Suprapubic skin (tissue), 4 donors: ENCODE measurements around the gene NLGN4X. TPM values are rescaled to one million over a fixed set of nuclear protein-coding genes. Genes with fewer than 3 reads are reported as not detected.

Source experiments
- DNase-seq, 2 donors: peaks; one replicate each; pipeline ENCODE4 v3.0.0-alpha.2; 2019; ENCODE audit warnings: low spot score in 2 of 2
- H3K27ac ChIP-seq: fragments of 200-600 bp; sonication (generic); one replicate; pipeline ENCODE4 v1.5.1; 2019
- H3K27me3 ChIP-seq: fragments of 200-600 bp; sonication (generic); one replicate; pipeline ENCODE4 v1.5.1; 2019
- H3K36me3 ChIP-seq: fragments of 200-600 bp; sonication (generic); one replicate; pipeline ENCODE4 v1.5.1; 2019
- H3K4me1 ChIP-seq: fragments of 200-600 bp; sonication (generic); one replicate; pipeline ENCODE4 v1.5.1; 2019
- H3K4me3 ChIP-seq: fragments of 200-600 bp; sonication (generic); one replicate; pipeline ENCODE4 v1.5.1; 2019; ENCODE audit warnings: mild to moderate bottlenecking
- H3K9me3 ChIP-seq: fragments of 200-600 bp; sonication (generic); one replicate; pipeline ENCODE4 v1.5.1; 2019
- EP300 ChIP-seq: sonication (generic); formaldehyde crosslinking; IDR thresholded peaks from one replicate; pipeline ENCODE4 v1.6.1; 2017; ENCODE audit warnings: antibody characterized with exemption
- POLR2A ChIP-seq, 2 donors: fragments of 450-650 bp; IDR thresholded peaks; one replicate each; pipeline ENCODE4 v1.6.1; 2017; ENCODE audit warnings: antibody characterized with exemption in 2 of 2, mild to moderate bottlenecking in 2 of 2, moderate library complexity in 2 of 2
- POLR2AphosphoS5 ChIP-seq, 3 donors: sonication (generic); formaldehyde crosslinking; IDR thresholded peaks; one replicate each; pipeline ENCODE4 v1.6.1; 2017; ENCODE audit warnings: antibody characterized with exemption in 3 of 3
- WGBS: methylation state at CpG from one replicate; pipeline ENCODE4 v1.1.5; 2018; 5-methylcytosine and 5-hydroxymethylcytosine counted together
- total RNA-seq, 4 donors: library from RNA; depleted of rRNA; stranded (reverse); fragments of >200 nt; gene quantifications; one replicate each; pipeline ENCODE4 v1.1.0, GENCODE V29; 2016
- TF ChIP-seq, protein P1 (sequence below), 2 donors: fragments of 200-600 bp in 1 of 2; fragments of 450-650 bp in 1 of 2; sonication (generic) in 1 of 2; IDR thresholded peaks; one replicate each; pipeline ENCODE4 v1.5.1; 2016 to 2019; ENCODE audit warnings: antibody characterized with exemption in 2 of 2, mild to moderate bottlenecking in 1 of 2, moderate library complexity in 1 of 2

NLGN4X gene
- total RNA-seq, 4 donors from 2014 or later: 0.64 to 1.8 (median 1.2) TPM

GRCh38 chrX:5870238-5870637 lies 358.4 kb downstream of the NLGN4X start:
- H3K27ac ChIP-seq: no peak overlapping the region
- no peak overlapping the region for H3K4me3 ChIP-seq
- no peak for TF ChIP-seq EP300
- TF ChIP-seq POLR2A (IDR thresholded peaks at IDR 0.05): no peak
- TF ChIP-seq, protein P1, sequence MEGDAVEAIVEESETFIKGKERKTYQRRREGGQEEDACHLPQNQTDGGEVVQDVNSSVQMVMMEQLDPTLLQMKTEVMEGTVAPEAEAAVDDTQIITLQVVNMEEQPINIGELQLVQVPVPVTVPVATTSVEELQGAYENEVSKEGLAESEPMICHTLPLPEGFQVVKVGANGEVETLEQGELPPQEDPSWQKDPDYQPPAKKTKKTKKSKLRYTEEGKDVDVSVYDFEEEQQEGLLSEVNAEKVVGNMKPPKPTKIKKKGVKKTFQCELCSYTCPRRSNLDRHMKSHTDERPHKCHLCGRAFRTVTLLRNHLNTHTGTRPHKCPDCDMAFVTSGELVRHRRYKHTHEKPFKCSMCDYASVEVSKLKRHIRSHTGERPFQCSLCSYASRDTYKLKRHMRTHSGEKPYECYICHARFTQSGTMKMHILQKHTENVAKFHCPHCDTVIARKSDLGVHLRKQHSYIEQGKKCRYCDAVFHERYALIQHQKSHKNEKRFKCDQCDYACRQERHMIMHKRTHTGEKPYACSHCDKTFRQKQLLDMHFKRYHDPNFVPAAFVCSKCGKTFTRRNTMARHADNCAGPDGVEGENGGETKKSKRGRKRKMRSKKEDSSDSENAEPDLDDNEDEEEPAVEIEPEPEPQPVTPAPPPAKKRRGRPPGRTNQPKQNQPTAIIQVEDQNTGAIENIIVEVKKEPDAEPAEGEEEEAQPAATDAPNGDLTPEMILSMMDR (IDR thresholded peaks at IDR 0.05): no peak
- no peak for TF ChIP-seq POLR2AphosphoS5 (IDR thresholded peaks at IDR 0.05)
- no peaks in the 10 kb centered on the region for H3K27me3 ChIP-seq
- no peak for DNase-seq
- H3K9me3 ChIP-seq: no peaks in the 10 kb centered on the region
- H3K36me3 ChIP-seq: no peaks in the 10 kb centered on the region
- no peaks in the 10 kb centered on the region for H3K4me1 ChIP-seq
- WGBS: 51% methylated on average over 3 of the region's 3 CpGs

GRCh38 chrX:5869786-5870185 lies 358.9 kb downstream of the NLGN4X start:
- Histone ChIP-seq H3K9me3 (no peaks in the 10 kb centered on the region), H3K36me3 (no peaks in the 10 kb centered on the region), H3K4me1 (no peaks in the 10 kb centered on the region), H3K27ac (no peak overlapping the region), H3K4me3 (no peak overlapping the region), H3K27me3 (no peaks in the 10 kb centered on the region)
- 85% methylated on average over 7 of the region's 7 CpGs for WGBS
- TF ChIP-seq POLR2A (IDR thresholded peaks at IDR 0.05) (no peak), POLR2AphosphoS5 (IDR thresholded peaks at IDR 0.05) (no peak), EP300 (no peak)
- TF ChIP-seq, protein P1 (IDR thresholded peaks at IDR 0.05): no peak
- DNase-seq: no peak

DNA sequence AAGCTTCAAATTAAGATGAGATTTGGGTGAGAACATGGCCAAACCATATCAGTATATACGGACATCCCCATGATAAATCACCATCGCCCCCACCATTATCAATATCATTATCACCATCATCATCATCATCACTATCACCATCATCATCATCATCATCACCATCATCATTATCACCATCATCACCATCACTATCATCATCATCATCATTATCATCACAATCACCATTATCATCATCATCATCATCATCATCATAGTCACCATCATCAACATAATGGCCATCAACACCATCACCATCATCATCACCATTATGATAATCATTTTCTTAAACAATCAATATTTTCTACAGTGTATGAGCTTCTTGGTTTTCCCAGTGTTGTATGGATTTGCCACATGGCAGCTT lies 360.9 kb downstream of the NLGN4X start:
- Histone ChIP-seq H3K27ac (no peak overlapping the region), H3K9me3 (no peaks in the 10 kb centered on the region), H3K36me3 (no peaks in the 10 kb centered on the region), H3K4me1 (no peaks in the 10 kb centered on the region), H3K4me3 (no peak overlapping the region), H3K27me3 (no peaks in the 10 kb centered on the region)
- DNase-seq: no peak
- TF ChIP-seq POLR2A (IDR thresholded peaks at IDR 0.05): no peak
- WGBS: 98% methylated on average over 2 of the region's 2 CpGs

DNA sequence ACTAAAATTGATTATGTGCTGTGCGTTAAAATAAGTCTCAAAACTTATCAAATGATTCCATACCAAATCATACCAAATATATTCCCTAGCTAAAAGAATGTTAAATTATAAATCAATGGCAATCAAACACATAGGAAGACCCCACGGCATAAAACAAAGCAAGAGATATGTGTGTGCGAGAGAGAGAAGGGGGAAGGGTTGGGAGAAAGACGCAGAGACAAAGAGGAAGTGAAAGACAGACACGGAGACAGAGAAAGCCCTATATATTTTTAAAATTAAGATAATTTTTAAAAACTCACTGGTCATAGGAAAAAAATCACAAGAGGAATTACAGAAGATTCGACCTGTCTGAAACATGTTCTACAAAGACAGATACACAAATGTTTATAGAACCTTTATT lies 371.4 kb downstream of the NLGN4X start:
- Histone ChIP-seq H3K9me3 (no peaks in the 10 kb centered on the region), H3K27me3 (no peaks in the 10 kb centered on the region), H3K4me3 (no peak overlapping the region), H3K4me1 (no peaks in the 10 kb centered on the region), H3K27ac (no peak overlapping the region), H3K36me3 (no peaks in the 10 kb centered on the region)
- 65% methylated on average over 6 of the region's 6 CpGs for whole genome bisulfite sequencing
- TF ChIP-seq EP300 (no peak), POLR2A (IDR thresholded peaks at IDR 0.05) (no peak), POLR2AphosphoS5 (IDR thresholded peaks at IDR 0.05) (no peak)
- TF ChIP-seq, protein P1 (IDR thresholded peaks at IDR 0.05): no peak
- no peak for DNase-seq

DNA sequence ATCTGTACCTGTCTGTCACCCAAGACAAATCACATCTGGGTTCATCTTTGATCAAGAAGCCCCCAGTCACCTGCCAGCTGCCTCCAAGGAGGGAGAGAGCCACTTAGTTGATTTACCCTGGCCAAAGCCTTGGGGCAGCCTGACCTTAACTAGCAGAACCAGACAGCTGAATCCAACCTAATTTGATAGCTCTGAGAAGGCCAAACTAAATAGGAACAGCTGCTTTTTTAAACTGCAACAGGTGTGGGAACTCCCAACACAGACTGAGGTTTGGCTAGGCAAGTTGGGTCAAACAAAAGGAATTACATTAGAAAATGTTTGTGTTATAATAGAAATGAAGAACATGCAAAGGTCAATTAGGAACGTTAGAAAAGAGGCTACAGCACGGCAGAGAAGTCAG lies 375.7 kb downstream of the NLGN4X start:
- H3K27me3 ChIP-seq: no peaks in the 10 kb centered on the region
- 69% methylated on average over 2 of the region's 2 CpGs for WGBS
- TF ChIP-seq POLR2A (IDR thresholded peaks at IDR 0.05) (no peak), POLR2AphosphoS5 (IDR thresholded peaks at IDR 0.05) (no peak), EP300 (no peak)
- TF ChIP-seq, protein P1 (IDR thresholded peaks at IDR 0.05): no peak
- no peak overlapping the region for H3K4me3 ChIP-seq
- H3K27ac ChIP-seq: no peak overlapping the region
- H3K9me3 ChIP-seq: no peaks in the 10 kb centered on the region
- no peaks in the 10 kb centered on the region for H3K36me3 ChIP-seq
- DNase-seq: no peak
- H3K4me1 ChIP-seq: no peaks in the 10 kb centered on the region

DNA sequence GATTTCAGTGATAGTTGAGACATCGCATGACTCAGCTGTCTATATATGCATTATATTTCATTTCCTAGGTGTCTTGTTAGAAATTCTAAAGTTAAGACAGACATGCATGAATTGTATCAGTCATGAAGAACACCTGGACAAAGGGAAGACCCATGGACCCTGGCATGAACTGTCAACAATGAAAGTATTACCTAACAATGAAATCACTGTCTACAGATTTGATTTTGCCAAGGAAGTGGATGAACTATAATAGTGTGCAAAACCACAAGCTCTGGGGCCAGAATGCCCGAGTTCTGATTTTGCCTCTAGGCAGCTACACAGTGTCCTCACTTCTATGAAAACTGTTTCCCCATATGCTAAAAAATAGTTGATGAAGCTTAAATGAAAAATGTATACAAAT lies 386.1 kb downstream of the NLGN4X start:
- TF ChIP-seq POLR2A (IDR thresholded peaks at IDR 0.05): no peak
- no peak for TF ChIP-seq EP300
- TF ChIP-seq, protein P1 (IDR thresholded peaks at IDR 0.05): no peak
- TF ChIP-seq POLR2AphosphoS5 (IDR thresholded peaks at IDR 0.05): no peak
- Histone ChIP-seq H3K9me3 (no peaks in the 10 kb centered on the region), H3K36me3 (no peaks in the 10 kb centered on the region), H3K27ac (no peak overlapping the region), H3K4me1 (no peaks in the 10 kb centered on the region), H3K4me3 (no peak overlapping the region), H3K27me3 (no peaks in the 10 kb centered on the region)
- no peak for DNase-seq
- 66% methylated on average over 2 of the region's 2 CpGs for WGBS
